ENCODE data around the gene PGAP1.

The PGAP1 gene

GRCh38 chr2:196951973-196952372, 25.5 kb upstream of the PGAP1 start:
- no peak overlapping the region for H3K27ac ChIP-seq
- TF ChIP-seq CTCF (conservative IDR thresholded peaks at IDR 0.05), result no peak

GRCh38 chr2:196949116-196949515, 22.6 kb upstream of the PGAP1 start:
- H3K27ac ChIP-seq, result no peak overlapping the region
- no peak for TF ChIP-seq CTCF (conservative IDR thresholded peaks at IDR 0.05)

GRCh38 chr2:196944570-196944969, 18.1 kb upstream of the PGAP1 start:
- no peak for TF ChIP-seq CTCF (conservative IDR thresholded peaks at IDR 0.05)
- no peak overlapping the region for H3K27ac ChIP-seq

- no peak for TF ChIP-seq CTCF (conservative IDR thresholded peaks at IDR 0.05)
- H3K27ac ChIP-seq, result no peak overlapping the region
Observed at GRCh38 chr2:196941398-196942078, 15.0 kb upstream of the PGAP1 start.

- no peak for TF ChIP-seq CTCF (conservative IDR thresholded peaks at IDR 0.05)
- no peak overlapping the region for H3K27ac ChIP-seq
Observed at GRCh38 chr2:196939371-196939770, 12.9 kb upstream of the PGAP1 start.

- no peak for TF ChIP-seq CTCF (conservative IDR thresholded peaks at IDR 0.05)
- no peak overlapping the region for H3K27ac ChIP-seq
Observed at GRCh38 chr2:196935432-196935831, 8.9 kb upstream of the PGAP1 start.

GRCh38 chr2:196934672-196935071, 8.2 kb upstream of the PGAP1 start:
- TF ChIP-seq CTCF (conservative IDR thresholded peaks at IDR 0.05), result no peak
- no peak overlapping the region for H3K27ac ChIP-seq
